GM18517 (cell line): ENCODE data around the gene FAM98C.

Experiments
- ATAC-seq: cut with Tn5 transposase; IDR thresholded peaks from one replicate; pipeline ENCODE4 v1.9.1; 2021; ENCODE audit warnings: mild to moderate bottlenecking, moderate library complexity; ENCODE audit not compliant: unreplicated experiment

FAM98C gene

GRCh38 chr19:38452430-38453366, 49.8 kb downstream of the FAM98C start:
- ATAC-seq = no peak

- ATAC-seq = no peak
Observed at GRCh38 chr19:38453596-38453995, 50.7 kb downstream of the FAM98C start.

GRCh38 chr19:38455031-38455430, 52.1 kb downstream of the FAM98C start:
- no peak for ATAC-seq

GRCh38 chr19:38457202-38457601, 54.3 kb downstream of the FAM98C start:
- no peak for ATAC-seq

- ATAC-seq = no peak
Observed at GRCh38 chr19:38457690-38458405, 55.0 kb downstream of the FAM98C start.
